ENCODE results near the gene PLIN1. TPM values are rescaled to one million over a fixed set of nuclear protein-coding genes. Genes with fewer than 3 reads are reported as not detected.

PLIN1 gene
- total RNA-seq, 1 experiment from 2014 or later = 0.30 TPM

DNA sequence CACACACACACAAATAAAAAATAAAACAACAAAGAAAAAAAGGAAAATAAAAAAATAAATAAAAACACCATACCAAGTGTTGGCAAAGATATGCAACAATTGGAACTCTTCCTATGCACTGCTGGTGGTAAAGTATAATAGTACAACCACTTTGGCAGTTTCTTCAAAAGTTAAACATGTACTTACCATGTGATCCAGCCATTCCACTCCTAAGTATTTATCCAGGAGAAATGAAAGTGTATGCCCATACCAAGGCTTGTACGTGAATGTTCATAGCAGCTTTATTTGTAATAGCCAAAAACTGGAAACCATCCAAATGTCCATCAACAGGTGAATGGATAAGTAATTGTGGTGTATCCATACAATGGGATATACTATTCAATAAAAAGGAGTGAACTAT, 28.4 kb upstream of the PLIN1 start:
- Histone ChIP-seq H3K4me1 (ENCODE audit: insufficient read depth, low read length, poor library complexity, severe bottlenecking) (no peaks in the 10 kb centered on the region), H3K4me3 (ENCODE audit: low read depth, low read length, poor library complexity, severe bottlenecking) (no peak overlapping the region), H3K27me3 (replicated peaks; ENCODE audit: insufficient read depth, low read depth, low read length, poor library complexity) (peaks cover 6% of the 10 kb centered on the region), H3K9me3 (ENCODE audit: low read depth, low read length, poor library complexity, severe bottlenecking) (no peaks in the 10 kb centered on the region), H3K27ac (ENCODE audit: low read depth, low read length, poor library complexity, severe bottlenecking) (no peak overlapping the region), H3K36me3 (ENCODE audit: insufficient read depth, low read length, poor library complexity, severe bottlenecking) (no peaks in the 10 kb centered on the region)
- ChIA-PET CTCF (no interaction called here), POLR2A (ENCODE audit: low non-redundant PET) (no interaction called here)
- intact Hi-C loops (cut with micrococcal nuclease; ENCODE audit: unreplicated experiment) = no loop called here
- TF ChIP-seq CTCF (conservative IDR thresholded peaks at IDR 0.05; ENCODE audit: low read depth, low read length) = no peak
- no peak for TF ChIP-seq EZH2 (IDR thresholded peaks at IDR 0.05; ENCODE audit: borderline replicate concordance, low read depth, low read length, poor library complexity, severe bottlenecking)
- DNase-seq (ENCODE audit: low spot score) = no peak
- BruUV-seq (replicated peaks) = no TSS peak

DNA sequence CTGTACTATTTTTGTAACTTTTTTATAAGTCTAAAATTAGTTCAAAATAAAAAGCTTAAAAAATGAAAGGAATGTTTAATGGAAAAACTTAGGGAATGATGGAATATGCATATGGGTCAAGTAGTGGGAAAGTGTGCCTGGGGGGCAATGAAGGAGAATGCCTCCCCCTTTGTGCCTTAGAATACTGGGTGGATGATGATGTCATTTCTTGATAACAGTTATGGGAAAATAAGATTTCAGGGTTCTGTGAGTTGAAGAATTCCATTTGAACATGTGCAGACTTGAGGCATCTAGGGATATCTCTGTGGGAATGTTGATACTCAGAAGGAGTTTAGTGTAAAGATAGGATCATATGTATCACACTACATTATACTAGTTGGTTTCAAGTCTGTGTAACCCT, 25.2 kb upstream of the PLIN1 start:
- BruUV-seq (replicated peaks) = no TSS peak
- ChIA-PET POLR2A (ENCODE audit: low non-redundant PET) (no interaction called here), CTCF (no interaction called here)
- no peak overlapping the region for H3K4me3 ChIP-seq (ENCODE audit: low read depth, low read length, poor library complexity, severe bottlenecking)
- H3K9me3 ChIP-seq (ENCODE audit: low read depth, low read length, poor library complexity, severe bottlenecking) = no peaks in the 10 kb centered on the region
- no peak for TF ChIP-seq EZH2 (IDR thresholded peaks at IDR 0.05; ENCODE audit: borderline replicate concordance, low read depth, low read length, poor library complexity, severe bottlenecking)
- TF ChIP-seq CTCF (conservative IDR thresholded peaks at IDR 0.05; ENCODE audit: low read depth, low read length) = no peak
- H3K27me3 ChIP-seq (replicated peaks; ENCODE audit: insufficient read depth, low read depth, low read length, poor library complexity) = peaks cover 6% of the 10 kb centered on the region
- H3K27ac ChIP-seq (ENCODE audit: low read depth, low read length, poor library complexity, severe bottlenecking) = no peak overlapping the region
- H3K36me3 ChIP-seq (ENCODE audit: insufficient read depth, low read length, poor library complexity, severe bottlenecking) = no peaks in the 10 kb centered on the region
- no peaks in the 10 kb centered on the region for H3K4me1 ChIP-seq (ENCODE audit: insufficient read depth, low read length, poor library complexity, severe bottlenecking)
- no peak for DNase-seq (ENCODE audit: low spot score)
- intact Hi-C loops (cut with micrococcal nuclease; ENCODE audit: unreplicated experiment) = no loop called here

DNA sequence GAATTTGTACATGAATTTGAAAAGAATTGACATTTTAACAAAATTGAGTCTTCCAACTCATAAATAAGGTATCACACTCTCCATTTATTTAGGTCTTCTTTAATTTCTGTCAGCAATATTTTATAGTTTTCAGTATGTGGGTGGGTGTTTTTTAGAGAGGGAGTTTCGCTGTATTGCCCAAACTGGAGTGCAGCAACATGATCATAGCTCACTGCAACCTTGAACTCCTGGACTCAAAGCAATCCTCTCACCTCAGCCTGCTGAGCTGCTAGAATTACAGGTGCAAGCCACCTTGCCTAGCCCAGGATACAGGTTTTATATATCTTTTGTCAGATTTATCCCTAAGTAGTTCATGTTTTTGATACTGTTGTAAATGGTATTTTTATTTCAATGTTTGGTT, 16.0 kb upstream of the PLIN1 start:
- Histone ChIP-seq H3K4me3 (ENCODE audit: low read depth, low read length, poor library complexity, severe bottlenecking) (no peak overlapping the region), H3K27ac (ENCODE audit: low read depth, low read length, poor library complexity, severe bottlenecking) (no peak overlapping the region), H3K4me1 (ENCODE audit: insufficient read depth, low read length, poor library complexity, severe bottlenecking) (no peaks in the 10 kb centered on the region), H3K36me3 (ENCODE audit: insufficient read depth, low read length, poor library complexity, severe bottlenecking) (no peaks in the 10 kb centered on the region), H3K27me3 (replicated peaks; ENCODE audit: insufficient read depth, low read depth, low read length, poor library complexity) (peaks cover 3% of the 10 kb centered on the region), H3K9me3 (ENCODE audit: low read depth, low read length, poor library complexity, severe bottlenecking) (no peaks in the 10 kb centered on the region)
- intact Hi-C loops (cut with micrococcal nuclease; ENCODE audit: unreplicated experiment) = no loop called here
- ChIA-PET CTCF (interaction anchor here (0.6 kb wide), 2 partner anchors 45 to 52 kb away, joined by 3 to 6 read pairs; no protein-coding TSS in a partner anchor), POLR2A (ENCODE audit: low non-redundant PET) (no interaction called here)
- DNase-seq (ENCODE audit: low spot score) = no peak
- no peak for TF ChIP-seq CTCF (conservative IDR thresholded peaks at IDR 0.05; ENCODE audit: low read depth, low read length)
- TF ChIP-seq EZH2 (IDR thresholded peaks at IDR 0.05; ENCODE audit: borderline replicate concordance, low read depth, low read length, poor library complexity, severe bottlenecking) = no peak
- no TSS peak for BruUV-seq (replicated peaks)
